Cardiac septum (tissue), 1 donor: ENCODE results near the gene DDX31. TPM values are rescaled to one million over a fixed set of nuclear protein-coding genes. Genes with fewer than 3 reads are reported as not detected.

Experiments used
- DNase-seq: peaks from one replicate; pipeline ENCODE4 v3.0.0-alpha.2; 2020; ENCODE audit warnings: low spot score
- intact Hi-C: fragments of 100-400 bp; cut with DNase I; formaldehyde crosslinking; loops from one replicate; pipeline ENCODE4 v1.14.0; 2022
- total RNA-seq: library from RNA; stranded (reverse); fragmentation: NEBNext Ultra II Directional; extraction: Animal tissue kit (Norgen Biotek cat#: 25700); gene quantifications from one replicate; pipeline ENCODE4 v1.2.1, GENCODE V29; 2021
- donor health status: DM: no; HTN: no; CAD: no.

The DDX31 gene
- total RNA-seq, 1 donor from 2014 or later = 5.7 TPM

GRCh38 chr9:132645306-132645705, 24.5 kb downstream of the DDX31 start:
- intact Hi-C loops = no loop called here
- no peak for DNase-seq

DNA sequence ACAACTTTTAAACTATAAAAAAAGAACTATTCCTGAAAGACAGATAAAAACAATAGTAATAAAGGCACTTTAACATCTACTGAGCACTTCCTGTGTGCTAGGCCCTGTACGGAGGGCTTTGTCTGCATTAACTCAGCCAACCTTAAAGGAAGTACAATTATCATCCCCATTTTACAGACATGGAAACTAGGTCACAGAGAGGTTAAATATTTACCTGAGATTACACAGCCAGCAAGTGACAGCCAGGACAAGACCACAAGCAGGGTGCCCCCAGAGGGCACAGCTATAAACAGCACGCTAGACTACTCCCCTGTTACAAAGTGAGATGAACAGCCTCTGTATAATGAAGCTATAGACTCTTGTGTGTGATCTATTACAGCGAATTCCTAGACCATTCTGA, 25.5 kb downstream of the DDX31 start:
- no peak for DNase-seq
- intact Hi-C loops = no loop called here

DNA sequence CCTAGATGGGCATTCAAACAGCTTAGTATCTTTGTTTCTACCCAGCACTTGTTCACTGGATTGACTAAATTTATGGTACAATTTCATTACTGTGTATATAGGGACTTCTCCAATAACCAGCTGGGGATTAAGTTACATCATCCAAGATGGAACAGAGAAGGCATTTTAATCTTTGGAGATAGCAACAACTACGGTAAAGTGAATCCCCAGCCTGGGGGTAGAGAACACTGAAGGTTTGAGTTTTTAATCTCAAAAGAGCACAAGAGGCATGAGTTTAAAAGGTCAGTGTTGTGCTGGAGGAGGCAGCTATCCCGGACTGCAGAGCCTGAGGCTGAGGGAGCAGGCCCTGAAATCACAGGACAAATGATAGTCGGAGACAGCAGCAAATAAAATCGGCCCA, 28.6 kb downstream of the DDX31 start:
- no peak for DNase-seq
- intact Hi-C loops = no loop called here

DNA sequence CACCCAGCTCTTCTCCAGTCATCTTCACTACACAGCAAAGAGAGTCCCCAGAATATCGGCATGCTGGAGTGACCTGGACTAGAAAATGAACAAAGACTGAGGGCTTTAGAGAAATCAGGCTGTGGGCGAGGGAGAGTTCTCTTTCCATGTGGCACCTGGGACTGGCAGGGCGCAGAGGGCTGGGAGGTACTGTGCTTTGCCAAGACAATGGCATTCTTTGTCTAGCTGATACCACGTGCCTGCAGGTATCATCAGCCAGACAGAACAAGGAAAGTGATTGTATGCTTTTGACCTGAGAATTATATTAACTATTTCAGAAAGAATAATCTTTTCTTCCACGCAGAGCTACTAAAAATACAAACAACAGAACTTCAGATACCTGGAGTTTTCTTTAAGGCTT, 30.5 kb downstream of the DDX31 start:
- intact Hi-C loops = no loop called here
- DNase-seq = no peak

- intact Hi-C loops = no loop called here
- no peak for DNase-seq
Observed at GRCh38 chr9:132638240-132638639, 31.5 kb downstream of the DDX31 start.

DNA sequence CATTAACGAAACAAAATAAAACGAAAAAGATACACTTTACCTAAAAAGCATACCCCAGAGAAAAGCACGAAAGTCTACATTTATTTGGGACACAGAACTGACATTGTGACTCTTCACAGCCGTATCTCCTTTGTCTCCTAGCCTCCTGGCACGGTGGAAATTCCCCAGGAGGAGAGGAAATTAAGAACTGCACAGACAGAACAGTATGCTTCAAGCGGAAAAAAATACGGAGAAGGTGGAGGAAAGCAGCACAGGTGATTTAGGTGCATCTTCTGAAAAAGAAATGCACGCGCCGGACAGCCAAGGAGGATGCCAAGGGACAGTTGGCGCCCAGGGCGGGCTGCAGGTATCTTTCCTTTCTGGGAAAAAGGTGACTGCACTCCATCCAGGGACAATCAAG, 32.0 kb downstream of the DDX31 start:
- intact Hi-C loops = no loop called here
- no peak for DNase-seq

- intact Hi-C loops = no loop called here
- DNase-seq = no peak
Observed at GRCh38 chr9:132637351-132637750, 32.4 kb downstream of the DDX31 start.

- no peak for DNase-seq
- intact Hi-C loops = no loop called here
Observed at GRCh38 chr9:132634327-132634726, 35.5 kb downstream of the DDX31 start.

DNA sequence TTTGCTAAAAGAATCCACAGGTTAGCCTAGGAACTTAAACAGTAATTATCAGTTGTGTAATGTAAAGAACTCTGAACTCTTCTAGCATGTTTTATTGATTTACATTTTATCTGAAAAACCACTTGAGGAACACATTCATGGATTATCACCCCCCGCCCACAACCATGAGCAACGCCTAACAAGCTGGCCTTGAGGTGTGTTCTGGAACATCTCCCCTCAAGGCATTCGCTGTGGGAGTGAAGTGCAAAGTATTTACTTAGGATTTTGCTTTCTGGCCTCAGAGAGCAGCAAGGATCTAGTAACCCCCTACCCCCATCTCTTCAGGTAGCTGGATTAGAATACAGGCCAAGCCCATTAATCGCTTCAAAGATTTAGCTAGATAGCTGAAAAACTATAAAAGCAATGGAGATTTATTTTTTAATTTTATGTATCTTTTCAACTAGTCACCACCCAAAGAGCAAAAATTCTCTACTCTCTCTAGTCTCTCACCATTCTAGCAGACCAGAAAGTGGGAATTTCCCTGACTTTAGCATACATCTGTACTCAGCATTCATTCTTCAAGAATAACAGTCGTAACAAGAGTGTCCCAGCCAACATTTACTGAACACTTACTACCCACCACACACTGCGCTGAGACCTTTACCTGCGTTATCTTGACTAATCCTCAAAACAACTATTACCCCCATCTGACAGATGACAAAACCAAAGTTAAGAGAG, 37.2 kb downstream of the DDX31 start:
- no peak for DNase-seq
- intact Hi-C loops = no loop called here

DNA sequence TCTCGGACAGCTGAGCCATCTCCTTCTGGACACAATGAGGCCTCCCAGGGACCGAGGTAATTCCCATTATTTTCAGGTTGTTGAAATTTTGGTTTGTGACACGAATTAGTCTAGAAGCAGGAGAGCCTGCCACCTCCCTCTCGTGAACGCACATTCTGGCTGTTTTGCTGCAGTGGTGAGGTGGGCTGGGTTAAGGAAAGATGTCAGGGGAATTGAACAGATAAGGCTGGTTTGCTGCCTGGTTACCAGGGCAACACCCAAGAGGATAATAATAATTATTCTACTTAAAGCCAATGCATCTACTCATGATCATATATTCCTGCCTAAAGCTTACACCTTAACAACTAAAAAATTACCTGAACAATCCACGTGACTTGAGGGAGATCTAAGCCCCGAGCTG, 38.1 kb downstream of the DDX31 start:
- intact Hi-C loops = no loop called here
- DNase-seq = no peak

DNA sequence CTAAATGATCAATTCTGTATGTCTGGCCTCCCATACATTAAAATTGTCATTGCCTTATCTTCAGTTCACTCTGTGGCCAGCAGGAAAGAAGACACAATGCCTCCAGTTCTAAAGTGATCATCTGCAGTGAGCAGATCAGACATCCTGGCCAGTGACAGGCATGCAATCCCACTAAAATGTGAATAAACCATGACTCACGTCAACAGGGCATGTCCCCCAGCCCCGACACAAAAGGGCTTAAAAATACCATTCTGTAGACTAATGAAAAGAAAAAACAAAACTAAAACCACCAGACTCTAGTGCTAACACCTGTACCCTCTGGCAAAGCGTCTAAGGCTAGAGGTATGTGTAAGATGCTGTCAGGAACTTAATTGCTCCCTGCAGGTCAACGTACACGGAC, 38.5 kb downstream of the DDX31 start:
- no peak for DNase-seq
- intact Hi-C loops = no loop called here

DNA sequence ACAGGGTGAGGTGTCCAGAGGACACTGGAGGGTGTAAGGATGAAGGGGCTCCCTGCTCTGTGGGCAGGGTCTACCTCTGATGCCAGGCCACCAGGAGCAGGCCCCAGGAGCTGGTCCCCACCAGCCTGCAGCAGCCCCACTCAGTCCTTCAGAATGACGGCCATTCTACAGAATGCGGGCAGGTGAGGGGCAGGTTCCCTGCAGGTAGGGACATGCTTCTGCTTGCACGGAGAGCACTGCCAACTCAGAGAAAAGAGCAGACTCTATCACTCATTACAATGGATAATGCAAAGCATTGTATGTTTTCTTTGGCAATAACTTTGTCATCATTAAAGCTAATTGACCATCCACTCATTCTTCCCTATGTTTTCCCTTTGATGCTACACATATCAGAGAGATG, 39.0 kb downstream of the DDX31 start:
- intact Hi-C loops = no loop called here
- no peak for DNase-seq

DNA sequence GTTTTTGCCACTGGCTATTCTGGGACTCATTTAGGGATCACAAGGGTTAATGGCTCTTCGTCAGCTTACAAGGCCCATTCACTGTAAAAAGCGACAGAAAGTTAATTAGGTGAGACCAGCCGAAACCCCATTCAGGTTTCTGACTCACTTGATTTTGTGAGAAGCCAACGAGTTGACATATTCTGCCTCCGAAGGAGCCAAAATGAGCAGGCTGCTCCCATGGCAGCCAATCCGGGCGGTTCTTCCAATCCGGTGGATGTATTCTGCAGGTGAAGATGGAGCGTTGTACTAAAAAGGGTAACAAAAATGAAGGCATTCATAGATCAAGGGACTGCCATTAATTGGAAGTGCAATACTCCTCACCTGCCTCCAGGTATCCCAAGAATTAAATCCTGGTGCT, 39.7 kb downstream of the DDX31 start:
- intact Hi-C loops = no loop called here

GRCh38 chr9:132628746-132629145, 41.0 kb downstream of the DDX31 start:
- intact Hi-C loops = no loop called here
- no peak for DNase-seq

More for the DNA sequence above, 39.7 kb downstream of the DDX31 start:
- no peak for DNase-seq

- no peak for DNase-seq
- intact Hi-C loops = no loop called here
Observed at GRCh38 chr9:132627594-132627993, 42.2 kb downstream of the DDX31 start.

DNA sequence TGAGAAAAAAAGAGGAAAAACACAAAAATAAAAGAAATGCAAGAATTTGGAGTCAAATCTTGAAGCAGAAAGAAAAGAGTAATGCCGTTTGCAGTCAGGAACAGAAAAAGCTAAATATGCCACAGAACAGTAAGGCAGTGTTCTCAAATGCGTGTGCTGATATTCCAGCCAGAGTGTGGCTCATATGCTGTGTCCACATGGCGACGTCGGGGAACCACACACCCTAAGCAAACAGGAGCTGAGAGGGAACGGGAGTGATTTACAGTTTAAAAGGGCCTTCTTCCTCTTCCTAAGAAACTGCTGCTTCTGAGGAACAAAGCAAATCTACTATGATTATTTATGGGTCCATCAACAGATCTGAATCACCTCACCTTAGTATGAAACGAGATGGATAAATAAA, 42.7 kb downstream of the DDX31 start:
- DNase-seq = no peak
- intact Hi-C loops = no loop called here

DNA sequence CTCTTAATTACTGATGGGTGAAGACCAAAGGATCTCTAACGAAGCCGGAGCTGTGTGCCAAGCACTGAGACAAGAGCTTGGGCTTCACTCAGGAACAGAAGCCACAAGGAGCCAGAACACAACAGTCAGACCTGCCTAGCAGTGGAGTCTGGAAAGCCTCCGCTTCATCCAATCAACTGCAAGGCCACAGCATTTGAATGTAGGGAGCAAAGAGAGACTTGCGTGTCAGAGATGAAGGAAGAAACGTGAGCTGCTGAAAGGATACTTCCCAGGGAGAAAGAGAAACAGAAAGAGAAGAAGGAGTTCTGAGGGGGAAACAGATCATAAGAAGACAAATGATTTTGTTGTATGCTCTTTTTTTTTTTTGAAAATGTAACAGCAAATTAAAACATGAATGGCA, 43.5 kb downstream of the DDX31 start:
- intact Hi-C loops = no loop called here
- no peak for DNase-seq

DNA sequence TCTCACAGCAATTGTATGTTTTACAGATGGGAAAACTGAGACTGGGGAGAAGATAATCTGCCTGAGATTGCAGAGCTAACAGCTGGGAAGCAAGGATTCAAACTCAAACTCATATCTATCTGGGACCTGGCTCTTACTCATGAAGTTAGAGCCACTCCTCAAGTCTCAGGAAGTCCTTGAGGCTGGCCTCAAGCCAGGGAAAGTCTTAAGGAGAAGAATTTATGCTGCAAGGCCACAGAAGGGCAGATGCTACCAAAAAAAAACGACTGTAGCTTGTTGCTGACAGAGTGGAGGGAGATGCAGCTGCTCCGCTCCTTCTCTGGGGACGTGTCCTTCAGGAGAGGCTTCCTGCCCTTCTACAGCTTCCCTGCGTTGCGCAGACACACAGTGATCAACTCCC, 47.6 kb downstream of the DDX31 start:
- intact Hi-C loops = no loop called here
- DNase-seq = peak; percentile 29

DNA sequence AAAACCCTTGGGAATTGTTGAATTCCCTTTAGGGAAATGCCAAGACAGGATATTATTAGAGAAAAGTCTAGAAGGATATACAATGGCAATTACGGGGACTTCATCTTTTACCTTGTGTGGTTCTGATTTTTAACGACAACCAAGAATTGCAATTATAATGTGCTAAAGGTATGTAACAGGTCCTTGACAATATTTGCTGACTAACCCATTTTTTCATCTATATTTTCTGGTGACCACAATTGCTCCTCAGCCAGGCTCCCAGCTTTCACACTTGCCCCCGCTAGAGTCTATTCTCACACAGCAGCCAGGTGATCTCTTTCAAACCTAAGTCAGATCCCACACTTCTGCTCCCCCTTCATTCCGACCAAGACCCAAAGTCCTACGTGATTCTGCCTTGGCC, 53.1 kb downstream of the DDX31 start:
- intact Hi-C loops = no loop called here
- no peak for DNase-seq

DNA sequence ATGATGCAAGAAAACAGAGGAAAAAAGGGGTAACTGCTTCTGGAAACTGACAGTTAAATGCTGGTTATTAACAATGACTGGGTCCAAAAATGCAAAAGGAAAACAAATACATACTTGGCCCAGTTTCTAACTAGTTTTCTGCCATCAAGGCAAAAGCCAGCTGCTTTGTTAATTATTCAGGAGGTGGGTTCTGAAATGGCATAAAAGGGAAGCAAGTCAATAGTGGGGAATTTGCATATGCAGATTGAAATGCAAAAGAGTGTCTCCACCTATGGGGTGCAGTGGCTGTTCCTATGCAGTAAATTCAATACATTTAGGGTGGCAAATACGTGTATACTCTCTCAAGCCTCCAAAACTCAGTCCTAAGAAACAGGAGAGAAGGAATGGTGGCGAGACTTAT, 54.0 kb downstream of the DDX31 start:
- intact Hi-C loops = no loop called here

GRCh38 chr9:132614324-132614723, 55.5 kb downstream of the DDX31 start:
- no peak for DNase-seq
- intact Hi-C loops = no loop called here

More for the DNA sequence above, 54.0 kb downstream of the DDX31 start:
- DNase-seq = no peak

- intact Hi-C loops = no loop called here
- DNase-seq = no peak
Observed at GRCh38 chr9:132610661-132611060, 59.1 kb downstream of the DDX31 start.
